ENCODE results near the gene SERPINE2. TPM values are rescaled to one million over a fixed set of nuclear protein-coding genes. Genes with fewer than 3 reads are reported as not detected.
A peak's percentile ranks its signal among the peaks of the same experiment; 100 is the strongest.

Gene SERPINE2
- total and polyA plus RNA-seq, 2 experiments from 2014 or later, result 1,864 to 5,355 TPM

DNA sequence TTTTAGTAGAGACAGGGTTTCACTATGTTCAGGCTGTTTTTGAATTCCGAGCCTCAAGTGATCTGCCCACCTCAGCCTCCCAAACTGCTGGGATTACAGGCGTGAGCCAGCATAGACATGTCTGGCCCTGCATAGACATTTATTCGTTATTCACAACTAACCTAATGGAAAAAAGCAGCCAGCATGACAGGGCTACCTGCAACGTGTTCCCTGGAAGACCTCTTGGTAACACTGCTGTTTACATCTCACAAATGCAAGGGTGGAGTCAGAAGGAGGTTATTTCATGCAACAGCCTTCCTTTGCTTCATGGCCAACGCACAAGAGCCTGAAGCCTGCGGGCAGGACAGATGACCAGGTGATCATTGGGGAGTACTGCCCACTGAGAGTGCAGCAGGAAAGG lies 9.2 kb downstream of the SERPINE2 start:
- peaks cover 100% of the 10 kb centered on the region for H3K79me2 ChIP-seq (ENCODE audit: insufficient read depth)
- TF ChIP-seq EZH2 (IDR thresholded peaks at IDR 0.05; ENCODE audit: insufficient read depth, poor library complexity, severe bottlenecking) (no peak), EZH2phosphoT487 (IDR thresholded peaks at IDR 0.05; ENCODE audit: insufficient read depth, low read depth) (no peak)
- no peak overlapping the region for H3K4me3 ChIP-seq
- H3K9me2 ChIP-seq (ENCODE audit: insufficient read depth), result no peaks in the 10 kb centered on the region
- peaks cover 57% of the 10 kb centered on the region for H4K20me1 ChIP-seq (ENCODE audit: insufficient read depth)
- no peaks in the 10 kb centered on the region for H3K27me3 ChIP-seq (replicated peaks; ENCODE audit: insufficient read depth)
- no peak for DNase-seq
- no peak overlapping the region for H3K9ac ChIP-seq
- no peaks in the 10 kb centered on the region for H3K9me3 ChIP-seq (ENCODE audit: low read depth)
- H3K4me2 ChIP-seq (ENCODE audit: unreplicated experiment), result no peak overlapping the region
- H3F3A ChIP-seq (ENCODE audit: insufficient read depth), result peaks cover 97% of the 10 kb centered on the region
- peaks cover 46% of the 10 kb centered on the region for H3K4me1 ChIP-seq (ENCODE audit: insufficient read depth)
- in situ Hi-C loops (cut with MboI), result no loop called here
- H2AFZ ChIP-seq, result no peak overlapping the region
- H3K36me3 ChIP-seq (ENCODE audit: low read depth), result peaks cover 54% of the 10 kb centered on the region
- WGBS, 2 experiments (ENCODE audit: low coverage in 1 of 2, low lambda C conversion rate in 2 of 2, missing lambda C conversion rate in 2 of 2), result 92 to 93% methylated on average over 6 of the region's 6 CpGs
- no peak overlapping the region for H3K27ac ChIP-seq

DNA sequence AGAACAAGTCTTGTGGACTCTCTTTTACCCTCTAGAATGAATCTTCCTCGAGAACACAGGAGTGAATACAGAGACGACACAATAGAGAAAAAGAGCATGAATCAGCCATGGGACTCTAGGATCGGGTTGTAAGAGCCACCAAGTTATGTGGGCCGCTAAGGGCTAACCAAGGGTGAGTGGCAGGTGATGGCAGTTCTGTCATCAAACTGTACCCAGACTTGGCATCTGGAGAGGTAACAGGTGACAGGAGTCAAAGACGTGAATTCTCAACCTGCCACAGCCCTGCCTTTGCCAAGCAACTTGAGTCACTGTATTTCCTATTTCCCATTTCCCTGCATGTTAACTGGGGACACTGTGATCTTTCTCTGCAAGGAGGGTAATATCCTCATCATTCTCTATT lies 11.2 kb downstream of the SERPINE2 start:
- H3K4me1 ChIP-seq (ENCODE audit: insufficient read depth), result peaks cover 47% of the 10 kb centered on the region
- H3K79me2 ChIP-seq (ENCODE audit: insufficient read depth), result peaks cover 100% of the 10 kb centered on the region
- H2AFZ ChIP-seq, result no peak overlapping the region
- peaks cover 97% of the 10 kb centered on the region for H3F3A ChIP-seq (ENCODE audit: insufficient read depth)
- H3K9ac ChIP-seq, result no peak overlapping the region
- DNase-seq, result no peak
- WGBS, 2 experiments (ENCODE audit: low coverage in 1 of 2, low lambda C conversion rate in 2 of 2, missing lambda C conversion rate in 2 of 2), result 98% methylated on average over 5 of the region's 5 CpGs
- H4K20me1 ChIP-seq (ENCODE audit: insufficient read depth), result peaks cover 52% of the 10 kb centered on the region
- no peaks in the 10 kb centered on the region for H3K9me2 ChIP-seq (ENCODE audit: insufficient read depth)
- no peak overlapping the region for H3K27ac ChIP-seq
- H3K36me3 ChIP-seq (ENCODE audit: low read depth), result peaks cover 56% of the 10 kb centered on the region
- H3K4me3 ChIP-seq, result no peak overlapping the region
- in situ Hi-C loops (cut with MboI), result no loop called here
- H3K27me3 ChIP-seq (replicated peaks; ENCODE audit: insufficient read depth), result no peaks in the 10 kb centered on the region
- TF ChIP-seq EZH2phosphoT487 (IDR thresholded peaks at IDR 0.05; ENCODE audit: insufficient read depth, low read depth) (no peak), EZH2 (IDR thresholded peaks at IDR 0.05; ENCODE audit: insufficient read depth, poor library complexity, severe bottlenecking) (no peak)
- H3K4me2 ChIP-seq (ENCODE audit: unreplicated experiment), result no peak overlapping the region
- H3K9me3 ChIP-seq (ENCODE audit: low read depth), result no peaks in the 10 kb centered on the region

DNA sequence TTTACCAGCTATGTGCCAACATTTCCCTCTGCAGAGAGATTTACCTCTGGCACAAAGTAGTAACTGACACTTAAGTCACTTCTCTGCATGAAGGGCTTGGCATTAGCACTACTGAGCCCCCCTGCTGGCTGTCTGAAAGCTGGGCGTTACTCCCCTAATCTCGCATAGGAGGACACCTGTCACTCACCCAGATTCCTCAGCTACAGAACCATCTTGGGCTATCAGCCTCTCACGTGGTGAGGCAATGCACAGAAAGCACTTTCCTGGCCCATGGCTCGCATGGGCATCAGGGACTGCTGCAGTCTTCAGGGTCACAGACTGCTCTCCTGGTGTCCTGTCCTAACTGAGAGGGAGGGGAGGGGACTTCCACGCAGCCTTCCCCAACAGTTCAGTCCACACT lies 12.0 kb downstream of the SERPINE2 start:
- Histone ChIP-seq H3K4me1 (ENCODE audit: insufficient read depth) (peaks cover 40% of the 10 kb centered on the region), H3K36me3 (ENCODE audit: low read depth) (peaks cover 47% of the 10 kb centered on the region), H3K27ac (0 out of 2 replicates have a peak overlapping the region, but pooled peaks have one; percentile 8), H4K20me1 (ENCODE audit: insufficient read depth) (peaks cover 52% of the 10 kb centered on the region), H3K9ac (no peak overlapping the region), H3K27me3 (replicated peaks; ENCODE audit: insufficient read depth) (no peaks in the 10 kb centered on the region), H3K9me3 (ENCODE audit: low read depth) (no peaks in the 10 kb centered on the region), H3K4me3 (no peak overlapping the region), H3F3A (ENCODE audit: insufficient read depth) (peaks cover 96% of the 10 kb centered on the region), H2AFZ (no peak overlapping the region), H3K4me2 (ENCODE audit: unreplicated experiment) (no peak overlapping the region), H3K9me2 (ENCODE audit: insufficient read depth) (no peaks in the 10 kb centered on the region), H3K79me2 (ENCODE audit: insufficient read depth) (peaks cover 100% of the 10 kb centered on the region)
- DNase-seq, result no peak
- no peak for TF ChIP-seq EZH2phosphoT487 (IDR thresholded peaks at IDR 0.05; ENCODE audit: insufficient read depth, low read depth)
- TF ChIP-seq EZH2 (IDR thresholded peaks at IDR 0.05; ENCODE audit: insufficient read depth, poor library complexity, severe bottlenecking), result no peak
- in situ Hi-C loops (cut with MboI), result no loop called here
- WGBS, 2 experiments (ENCODE audit: low coverage in 1 of 2, low lambda C conversion rate in 2 of 2, missing lambda C conversion rate in 2 of 2), result 77 to 84% methylated on average over 5 of the region's 5 CpGs

DNA sequence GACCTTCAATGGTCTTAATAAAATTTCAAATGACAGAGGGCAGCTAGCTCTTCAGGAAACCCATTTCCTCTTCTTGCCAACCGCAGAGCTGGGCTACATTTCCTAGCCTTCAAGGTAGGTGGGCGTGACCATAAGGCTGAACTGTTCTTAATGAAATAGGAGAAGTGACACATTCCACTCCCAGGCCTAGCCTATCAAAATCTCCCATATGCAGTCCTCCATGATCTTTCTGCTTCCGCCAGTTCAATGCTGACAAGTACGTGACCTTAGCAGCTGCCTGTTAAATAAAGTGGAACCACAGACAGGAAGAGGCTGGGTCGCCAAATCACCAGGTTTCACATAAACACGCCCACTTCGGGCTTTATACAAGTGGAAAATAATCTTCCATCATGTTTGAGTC lies 13.2 kb downstream of the SERPINE2 start:
- Histone ChIP-seq H3K4me1 (ENCODE audit: insufficient read depth) (peaks cover 40% of the 10 kb centered on the region), H3K9me2 (ENCODE audit: insufficient read depth) (no peaks in the 10 kb centered on the region), H3K27ac (peak overlapping the region; percentile 86), H4K20me1 (ENCODE audit: insufficient read depth) (peaks cover 52% of the 10 kb centered on the region), H3K27me3 (replicated peaks; ENCODE audit: insufficient read depth) (no peaks in the 10 kb centered on the region), H3F3A (ENCODE audit: insufficient read depth) (peaks cover 92% of the 10 kb centered on the region), H3K9ac (no peak overlapping the region), H3K36me3 (ENCODE audit: low read depth) (peaks cover 44% of the 10 kb centered on the region), H2AFZ (no peak overlapping the region), H3K4me2 (ENCODE audit: unreplicated experiment) (no peak overlapping the region), H3K79me2 (ENCODE audit: insufficient read depth) (peaks cover 96% of the 10 kb centered on the region), H3K9me3 (ENCODE audit: low read depth) (no peaks in the 10 kb centered on the region), H3K4me3 (no peak overlapping the region)
- TF ChIP-seq EZH2phosphoT487 (IDR thresholded peaks at IDR 0.05; ENCODE audit: insufficient read depth, low read depth) (no peak), EZH2 (IDR thresholded peaks at IDR 0.05; ENCODE audit: insufficient read depth, poor library complexity, severe bottlenecking) (no peak)
- in situ Hi-C loops (cut with MboI), result no loop called here
- no peak for DNase-seq
- WGBS, 2 experiments (ENCODE audit: low coverage in 1 of 2, low lambda C conversion rate in 2 of 2, missing lambda C conversion rate in 2 of 2), result 89 to 93% methylated on average over 7 of the region's 7 CpGs

DNA sequence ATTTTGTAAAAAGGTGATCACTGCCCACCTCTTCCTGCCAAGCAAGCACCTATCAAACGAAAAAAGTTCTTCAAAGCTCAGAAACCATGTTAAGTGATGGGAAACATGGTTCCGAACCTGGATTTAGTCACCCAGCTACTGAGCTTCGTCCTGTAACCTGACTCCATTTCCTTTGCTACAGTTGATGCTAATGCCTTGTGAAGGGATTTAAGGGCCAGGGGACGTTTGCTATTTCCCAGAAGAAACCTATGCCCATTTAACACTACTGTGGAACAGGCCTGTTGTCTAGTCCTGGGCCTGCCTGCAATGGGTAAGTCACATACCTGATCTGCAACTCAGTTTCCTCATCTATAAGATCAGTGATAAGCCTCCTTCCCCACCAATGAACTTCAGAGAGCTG lies 14.8 kb downstream of the SERPINE2 start:
- Histone ChIP-seq H3K9me2 (ENCODE audit: insufficient read depth) (no peaks in the 10 kb centered on the region), H3K9me3 (ENCODE audit: low read depth) (no peaks in the 10 kb centered on the region), H3K4me3 (no peak overlapping the region), H3K9ac (no peak overlapping the region), H3K27me3 (replicated peaks; ENCODE audit: insufficient read depth) (no peaks in the 10 kb centered on the region), H4K20me1 (ENCODE audit: insufficient read depth) (peaks cover 40% of the 10 kb centered on the region), H3K36me3 (ENCODE audit: low read depth) (peaks cover 39% of the 10 kb centered on the region), H3K4me1 (ENCODE audit: insufficient read depth) (peaks cover 34% of the 10 kb centered on the region), H3F3A (ENCODE audit: insufficient read depth) (peaks cover 92% of the 10 kb centered on the region), H3K27ac (peak overlapping the region; percentile 86), H3K79me2 (ENCODE audit: insufficient read depth) (peaks cover 96% of the 10 kb centered on the region), H3K4me2 (ENCODE audit: unreplicated experiment) (peak overlapping the region; percentile 24), H2AFZ (no peak overlapping the region)
- in situ Hi-C loops (cut with MboI), result no loop called here
- no peak for DNase-seq
- TF ChIP-seq EZH2 (IDR thresholded peaks at IDR 0.05; ENCODE audit: insufficient read depth, poor library complexity, severe bottlenecking), result no peak
- no peak for TF ChIP-seq EZH2phosphoT487 (IDR thresholded peaks at IDR 0.05; ENCODE audit: insufficient read depth, low read depth)
- 82 to 84% methylated on average over 4 of the region's 4 CpGs for WGBS, 2 experiments (ENCODE audit: low coverage in 1 of 2, low lambda C conversion rate in 2 of 2, missing lambda C conversion rate in 2 of 2)

Data from GM23248 (cell line).